ENCODE measurements around the gene TBC1D22A. TPM values are rescaled to one million over a fixed set of nuclear protein-coding genes. Genes with fewer than 3 reads are reported as not detected.

The TBC1D22A gene
- total and polyA plus RNA-seq, 2 experiments from 2014 or later = 15.3 to 19.8 TPM

GRCh38 chr22:47011859-47012258 lies 249.4 kb downstream of the TBC1D22A start:
- H3K9me2 ChIP-seq (replicated peaks; ENCODE audit: insufficient read depth) = no peaks in the 10 kb centered on the region
- peaks cover 3% of the 10 kb centered on the region for H3K4me1 ChIP-seq (ENCODE audit: insufficient read depth)
- no peaks in the 10 kb centered on the region for H3K9me3 ChIP-seq (ENCODE audit: low read depth)
- no peaks in the 10 kb centered on the region for H3K27me3 ChIP-seq
- H3K27ac ChIP-seq = no peak overlapping the region
- no peaks in the 10 kb centered on the region for H4K20me1 ChIP-seq (ENCODE audit: insufficient read depth, poor library complexity, severe bottlenecking)
- H3K36me3 ChIP-seq (replicated peaks; ENCODE audit: insufficient read depth, low read depth) = no peaks in the 10 kb centered on the region
- WGBS (ENCODE audit: low lambda C conversion rate, missing lambda C conversion rate) = 86% methylated on average over 8 of the region's 8 CpGs
- no peak overlapping the region for H3K4me3 ChIP-seq
- no peak overlapping the region for H3K4me2 ChIP-seq
- TF ChIP-seq EZH2 (IDR thresholded peaks at IDR 0.05; ENCODE audit: borderline replicate concordance) (no peak), EZH2phosphoT487 (IDR thresholded peaks at IDR 0.05; ENCODE audit: low read depth, severe bottlenecking, unreplicated experiment) (no peak), CTCF (IDR thresholded peaks at IDR 0.05; ENCODE audit: poor library complexity) (no peak)
- no peak for DNase-seq (ENCODE audit: low spot score)
- no peaks in the 10 kb centered on the region for H3K79me2 ChIP-seq
- H2AFZ ChIP-seq = no peak overlapping the region

GRCh38 chr22:47012589-47013370 lies 250.3 kb downstream of the TBC1D22A start:
- Histone ChIP-seq H4K20me1 (ENCODE audit: insufficient read depth, poor library complexity, severe bottlenecking) (no peaks in the 10 kb centered on the region), H3K9me2 (replicated peaks; ENCODE audit: insufficient read depth) (no peaks in the 10 kb centered on the region), H3K27ac (no peak overlapping the region), H2AFZ (no peak overlapping the region), H3K4me2 (no peak overlapping the region), H3K36me3 (replicated peaks; ENCODE audit: insufficient read depth, low read depth) (no peaks in the 10 kb centered on the region), H3K79me2 (no peaks in the 10 kb centered on the region), H3K9me3 (ENCODE audit: low read depth) (no peaks in the 10 kb centered on the region), H3K4me1 (ENCODE audit: insufficient read depth) (peaks cover 3% of the 10 kb centered on the region), H3K27me3 (no peaks in the 10 kb centered on the region), H3K4me3 (no peak overlapping the region)
- TF ChIP-seq CTCF (IDR thresholded peaks at IDR 0.05; ENCODE audit: poor library complexity) = no peak
- TF ChIP-seq EZH2 (IDR thresholded peaks at IDR 0.05; ENCODE audit: borderline replicate concordance) = no peak
- no peak for TF ChIP-seq EZH2phosphoT487 (IDR thresholded peaks at IDR 0.05; ENCODE audit: low read depth, severe bottlenecking, unreplicated experiment)
- DNase-seq (ENCODE audit: low spot score) = no peak
- 91% methylated on average over 20 of the region's 20 CpGs for WGBS (ENCODE audit: low lambda C conversion rate, missing lambda C conversion rate)

GRCh38 chr22:47013861-47014635 lies 251.6 kb downstream of the TBC1D22A start:
- Histone ChIP-seq H2AFZ (no peak overlapping the region), H3K4me3 (no peak overlapping the region), H3K9me3 (ENCODE audit: low read depth) (no peaks in the 10 kb centered on the region), H3K27ac (no peak overlapping the region), H3K36me3 (replicated peaks; ENCODE audit: insufficient read depth, low read depth) (no peaks in the 10 kb centered on the region), H3K9me2 (replicated peaks; ENCODE audit: insufficient read depth) (no peaks in the 10 kb centered on the region), H3K4me1 (ENCODE audit: insufficient read depth) (peaks cover 3% of the 10 kb centered on the region), H4K20me1 (ENCODE audit: insufficient read depth, poor library complexity, severe bottlenecking) (no peaks in the 10 kb centered on the region), H3K4me2 (no peak overlapping the region), H3K27me3 (no peaks in the 10 kb centered on the region), H3K79me2 (no peaks in the 10 kb centered on the region)
- no peak for DNase-seq (ENCODE audit: low spot score)
- TF ChIP-seq CTCF (IDR thresholded peaks at IDR 0.05; ENCODE audit: poor library complexity) = no peak
- no peak for TF ChIP-seq EZH2 (IDR thresholded peaks at IDR 0.05; ENCODE audit: borderline replicate concordance)
- TF ChIP-seq EZH2phosphoT487 (IDR thresholded peaks at IDR 0.05; ENCODE audit: low read depth, severe bottlenecking, unreplicated experiment) = no peak
- 94% methylated on average over 23 of the region's 23 CpGs for WGBS (ENCODE audit: low lambda C conversion rate, missing lambda C conversion rate)
